ENCODE data around the gene TIMM50. TPM values are rescaled to one million over a fixed set of nuclear protein-coding genes. Genes with fewer than 3 reads are reported as not detected.

TIMM50 gene
- total and polyA plus RNA-seq, 4 donors, result 24.3 to 39.9 (median 30.5) TPM

- Histone ChIP-seq H3K4me1 (ENCODE audit: control insufficient read depth in 4 of 4, insufficient read depth in 4 of 4, low read length in 3 of 4) (peaks cover 4 to 32% (median 17%) of the 10 kb centered on the region in 4 donors), H3K36me3 (ENCODE audit: control insufficient read depth in 4 of 4, insufficient read depth in 3 of 4, low read depth in 1 of 4, low read length in 3 of 4) (peaks cover 15 to 24% (median 17%) of the 10 kb centered on the region in 4 donors), H3K27ac (ENCODE audit: low read depth in 1 of 2, low read length in 2 of 2) (peak within 1 kb of the TSS; percentile 79 to 81), H3K9me3 (ENCODE audit: control insufficient read depth in 4 of 4, low read length in 3 of 4) (no peaks in the 10 kb centered on the region), H3K27me3 (ENCODE audit: control insufficient read depth in 4 of 4, insufficient read depth in 4 of 4, low read length in 3 of 4) (no peaks in the 10 kb centered on the region), H3K4me3 (ENCODE audit: low read depth in 1 of 3, low read length in 3 of 3) (peak within 1 kb of the TSS; percentile 77 to 90 (median 81)), H3K9ac (ENCODE audit: low read depth in 1 of 2, low read length in 2 of 2) (peak within 1 kb of the TSS; percentile 86 to 91)
- peak; percentile 82 to 98 for TF ChIP-seq GABPA (IDR thresholded peaks at IDR 0.05 in 1 of 2, conservative IDR thresholded peaks at IDR 0.05 in 1 of 2)
- TF ChIP-seq HNF4G (IDR thresholded peaks at IDR 0.05), result no peak
- TF ChIP-seq ATF3 (IDR thresholded peaks at IDR 0.05), result no peak
- TF ChIP-seq RXRA (IDR thresholded peaks at IDR 0.05), result peak; percentile 33 to 44
- TF ChIP-seq MAX (IDR thresholded peaks at IDR 0.05), result peak; percentile 88
- TF ChIP-seq NR2F2 (IDR thresholded peaks at IDR 0.05), result peak; percentile 33
- peak; percentile 71 for TF ChIP-seq SP1 (IDR thresholded peaks at IDR 0.05)
- TF ChIP-seq FOXA1 (IDR thresholded peaks at IDR 0.05), result peak; percentile 51
- peak in 1 of 2 donors; percentile 50 for TF ChIP-seq RAD21 (IDR thresholded peaks at IDR 0.05)
- TF ChIP-seq REST (IDR thresholded peaks at IDR 0.05), result peak; percentile 93
- TF ChIP-seq FOXA2 (IDR thresholded peaks at IDR 0.05), result peak; percentile 10
- TF ChIP-seq HNF4A (conservative IDR thresholded peaks at IDR 0.05), result peak; percentile 8 to 32
- TF ChIP-seq TAF1 (conservative IDR thresholded peaks at IDR 0.05), result peak; percentile 99
- TF ChIP-seq YY1 (IDR thresholded peaks at IDR 0.05), result peak; percentile 93
- peak; percentile 98 for TF ChIP-seq ZBTB33 (IDR thresholded peaks at IDR 0.05)
- no peak for TF ChIP-seq JUND (IDR thresholded peaks at IDR 0.05)
- TF ChIP-seq CTCF (IDR thresholded peaks at IDR 0.05; ENCODE audit: low read depth, low read length, missing input control), result no peak
- peak in 1 of 2 donors; percentile 75 for TF ChIP-seq EGR1 (IDR thresholded peaks at IDR 0.05; ENCODE audit: low read depth in 2 of 2)
- WGBS, result under 1% methylated on average over 61 of the region's 61 CpGs
- DNase-seq (ENCODE audit: low spot score), result peak; percentile 98
Observed at GRCh38 chr19:39435499-39436349, 44.9 kb upstream of the TIMM50 start, which contains the start of gene RPS16. RPS16 (minus strand) TSS chr19:39435949; CDS start chr19:39435895, 54 bp downstream.

Measured in liver (tissue), 9 donors.